ENCODE results near the gene CCNT1.

CCNT1 gene

GRCh38 chr12:48716493-48717251 is at the start of gene CCNT1:
Gene CCNT1, minus strand, starts transcription at chr12:48716707. Its CDS starts 32 bp downstream, at chr12:48716675.
- DNase-seq (ENCODE audit: low read depth in 2 of 2): peak; percentile 100
- H3K4me3 ChIP-seq (replicated peaks in 1 of 2; ENCODE audit: low read depth in 2 of 2, low read length in 2 of 2): peak within 1 kb of the TSS; percentile 78 to 89
- peak; percentile 30 for TF ChIP-seq CTCF (IDR thresholded peaks at IDR 0.05; ENCODE audit: low read depth, low read length)

DNA sequence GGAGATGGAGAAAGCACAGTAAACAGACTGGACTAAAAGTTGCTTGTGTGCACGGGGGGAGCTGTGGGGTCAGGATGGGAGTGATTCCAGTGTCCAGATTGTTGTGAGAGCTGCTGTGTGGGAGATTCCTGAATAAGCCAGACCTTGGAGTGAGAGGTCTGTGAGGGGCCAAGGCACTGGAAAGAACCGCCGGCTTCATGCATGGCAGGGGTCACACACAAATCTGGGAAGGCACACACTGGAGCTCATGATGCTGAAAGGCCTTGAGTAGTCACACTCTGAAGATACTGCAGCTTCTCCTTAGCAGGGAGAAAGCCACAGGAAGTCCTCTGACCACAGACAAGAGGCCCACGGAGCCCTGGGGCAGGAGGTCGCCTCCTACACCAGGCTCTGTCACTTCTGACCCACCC is 49.3 kb upstream of the CCNT1 start:
- peak; percentile 29 to 74 for DNase-seq (ENCODE audit: low read depth in 2 of 2)
- H3K4me3 ChIP-seq (replicated peaks in 1 of 2; ENCODE audit: low read depth in 2 of 2, low read length in 2 of 2): no peak overlapping the region
- no peak for TF ChIP-seq CTCF (IDR thresholded peaks at IDR 0.05; ENCODE audit: low read depth, low read length)

GRCh38 chr12:48764521-48764920 is 48.0 kb upstream of the CCNT1 start:
- no peak for TF ChIP-seq CTCF (IDR thresholded peaks at IDR 0.05; ENCODE audit: low read depth, low read length)
- no peak overlapping the region for H3K4me3 ChIP-seq (replicated peaks in 1 of 2; ENCODE audit: low read depth in 2 of 2, low read length in 2 of 2)
- peak in 1 of 2 donors; percentile 11 for DNase-seq (ENCODE audit: low read depth in 2 of 2)

DNA sequence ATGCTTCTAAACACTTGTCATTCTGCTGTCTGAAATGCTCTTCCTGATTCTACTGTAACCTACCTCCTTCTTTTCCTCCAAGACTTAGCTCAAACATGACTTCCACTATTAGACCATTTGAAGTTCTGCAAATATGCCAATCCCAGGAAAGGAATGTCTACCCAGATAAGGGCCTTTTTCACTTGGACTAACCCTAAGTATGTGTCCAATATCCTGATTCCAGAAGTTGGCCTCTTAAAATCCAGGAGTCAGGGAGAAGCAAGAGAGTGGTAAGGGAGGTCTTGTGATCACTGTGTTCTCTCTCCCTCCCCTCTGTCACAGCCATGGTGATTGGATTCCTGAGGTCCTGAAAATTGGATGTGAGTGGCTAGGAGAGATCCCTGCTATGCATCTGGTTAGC is 42.2 kb upstream of the CCNT1 start:
- no peak for DNase-seq (ENCODE audit: low read depth in 2 of 2)
- no peak for TF ChIP-seq CTCF (IDR thresholded peaks at IDR 0.05; ENCODE audit: low read depth, low read length)
- H3K4me3 ChIP-seq (replicated peaks in 1 of 2; ENCODE audit: low read depth in 2 of 2, low read length in 2 of 2): no peak overlapping the region

- H3K4me3 ChIP-seq (replicated peaks in 1 of 2; ENCODE audit: low read depth in 2 of 2, low read length in 2 of 2): no peak overlapping the region
- peak; percentile 18 for TF ChIP-seq CTCF (IDR thresholded peaks at IDR 0.05; ENCODE audit: low read depth, low read length)
- DNase-seq (ENCODE audit: low read depth in 2 of 2): peak in 1 of 2 donors; percentile 18
Observed at GRCh38 chr12:48758186-48758585, 41.7 kb upstream of the CCNT1 start.

GRCh38 chr12:48750769-48751356 is 34.4 kb upstream of the CCNT1 start:
- DNase-seq (ENCODE audit: low read depth in 2 of 2): peak in 1 of 2 donors; percentile 7
- no peak for TF ChIP-seq CTCF (IDR thresholded peaks at IDR 0.05; ENCODE audit: low read depth, low read length)

More at GRCh38 chr12:48750769-48751356, 34.4 kb upstream of the CCNT1 start:
- no peak overlapping the region for H3K4me3 ChIP-seq (replicated peaks in 1 of 2; ENCODE audit: low read depth in 2 of 2, low read length in 2 of 2)

Measured in cardiac fibroblast (primary cell).